Brain microvascular endothelial cell (primary cell): Measurements from ENCODE around the gene CCL21.

Experiments
- DNase-seq: peaks from one replicate; pipeline ENCODE4 v3.0.0-alpha.2; 2020
- H3K27ac ChIP-seq: fragments of 250-450 bp; sonication (Bioruptor Pico); 2 replicates; pipeline ENCODE4 v1.5.1; 2020; ENCODE audit warnings: mild to moderate bottlenecking, moderate library complexity
- H3K27me3 ChIP-seq: fragments of 250-450 bp; sonication (Bioruptor Pico); replicated peaks from 2 replicates; pipeline ENCODE4 v1.5.1; 2020; ENCODE audit warnings: mild to moderate bottlenecking
- H3K36me3 ChIP-seq: fragments of 250-450 bp; sonication (Bioruptor Pico); replicated peaks from 2 replicates; pipeline ENCODE4 v1.5.1; 2020; ENCODE audit warnings: mild to moderate bottlenecking
- H3K4me3 ChIP-seq: 2 replicates; pipeline ENCODE4 v1.5.1; 2011; ENCODE audit warnings: low read depth, mild to moderate bottlenecking, control low read depth, low read length, moderate library complexity
- CTCF ChIP-seq: IDR thresholded peaks from 2 replicates; pipeline ENCODE4 v1.5.1; 2011; ENCODE audit warnings: low read depth, mild to moderate bottlenecking, moderate library complexity, low read length, control low read depth, inconsistent platforms; ENCODE audit errors: missing control alignments
- in situ Hi-C: cut with HindIII; loops from 2 replicates; pipeline ENCODE4 v1.10.0; 2017; ENCODE audit warnings: low sequenced_read_pairs, low pct_ligation_motif_present

CCL21 gene

GRCh38 chr9:34664281-34665066 lies 45.5 kb downstream of the CCL21 start:
- peak; percentile 72 for DNase-seq
- in situ Hi-C loops, result no loop called here
- H3K36me3 ChIP-seq, result no peaks in the 10 kb centered on the region
- H3K27ac ChIP-seq, result no peak overlapping the region
- H3K27me3 ChIP-seq, result no peaks in the 10 kb centered on the region
- peak overlapping the region; percentile 63 for H3K4me3 ChIP-seq
- TF ChIP-seq CTCF, result peak; percentile 99

GRCh38 chr9:34663303-34663605 lies 46.7 kb downstream of the CCL21 start:
- Histone ChIP-seq H3K4me3 (no peak overlapping the region), H3K27me3 (no peaks in the 10 kb centered on the region), H3K36me3 (no peaks in the 10 kb centered on the region), H3K27ac (no peak overlapping the region)
- TF ChIP-seq CTCF, result no peak
- no peak for DNase-seq
- in situ Hi-C loops, result no loop called here

- no peaks in the 10 kb centered on the region for H3K27me3 ChIP-seq
- H3K36me3 ChIP-seq, result no peaks in the 10 kb centered on the region
- H3K27ac ChIP-seq, result no peak within 1 kb of the TSS
- in situ Hi-C loops, result no loop called here
- TF ChIP-seq CTCF, result no peak
- H3K4me3 ChIP-seq, result no peak within 1 kb of the TSS
- DNase-seq, result no peak
These were observed 47.2 kb downstream of the CCL21 start, which contains the start of gene CCL27 for GRCh38 chr9:34662526-34663302. Gene CCL27 (minus strand): TSS chr9:34662657. CDS start chr9:34662633, 24 bp downstream.

GRCh38 chr9:34659592-34660253 lies 50.2 kb downstream of the CCL21 start:
- Histone ChIP-seq H3K27me3 (no peaks in the 10 kb centered on the region), H3K36me3 (no peaks in the 10 kb centered on the region), H3K27ac (no peak overlapping the region), H3K4me3 (no peak overlapping the region)
- in situ Hi-C loops, result no loop called here
- DNase-seq, result no peak
- TF ChIP-seq CTCF, result no peak
